ENCODE results near the gene ANKRD11. TPM values are rescaled to one million over a fixed set of nuclear protein-coding genes. Genes with fewer than 3 reads are reported as not detected.

The ANKRD11 gene
- total RNA-seq, 1 donor, result 97.4 TPM

DNA sequence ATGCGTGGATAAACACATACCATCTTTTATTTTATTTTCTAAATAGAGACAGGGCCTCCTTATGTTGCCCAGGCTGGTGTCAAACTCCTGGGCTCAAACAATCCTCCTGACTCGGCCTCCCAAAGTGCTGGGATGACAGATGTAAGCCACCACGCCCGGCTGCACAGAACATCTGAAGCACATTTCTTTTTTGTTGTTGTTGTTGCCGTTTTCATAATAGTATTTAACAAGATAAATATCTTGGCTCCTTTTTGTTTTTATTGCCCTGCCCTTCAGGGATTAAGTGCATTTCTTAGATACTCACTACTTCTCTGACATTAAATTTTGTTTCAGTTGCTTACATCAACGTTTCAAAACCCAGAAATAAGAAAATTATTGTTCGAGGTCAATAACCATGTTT, 37.4 kb downstream of the ANKRD11 start:
- TF ChIP-seq CTCF (IDR thresholded peaks at IDR 0.05; ENCODE audit: extremely low read depth, low read depth, low read length), result no peak

DNA sequence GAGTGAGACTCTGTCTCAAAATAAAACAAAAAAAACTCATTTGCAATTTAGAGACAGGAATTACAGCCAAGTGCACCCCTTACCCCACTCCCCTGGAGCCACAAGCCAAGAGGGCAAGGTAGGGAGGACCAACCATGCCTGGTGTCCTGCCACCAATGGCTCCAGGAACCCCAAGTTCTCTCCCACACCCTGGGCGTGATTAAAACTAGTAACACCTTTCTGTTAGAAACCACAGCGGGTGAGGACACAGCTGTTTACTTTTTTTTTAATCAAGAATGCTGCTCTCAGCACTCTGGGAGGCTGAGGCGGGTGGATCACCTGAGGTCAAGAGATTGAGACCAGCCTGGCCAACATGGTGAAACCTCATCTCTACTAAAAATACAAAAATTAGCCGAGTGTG, 38.1 kb downstream of the ANKRD11 start:
- no peak for TF ChIP-seq CTCF (IDR thresholded peaks at IDR 0.05; ENCODE audit: extremely low read depth, low read depth, low read length)
- Histone ChIP-seq H4K20me1 (ENCODE audit: insufficient read depth, low read length) (peaks cover 76% of the 10 kb centered on the region), H3K27ac (ENCODE audit: low read depth, low read length) (no peak overlapping the region), H3K9me3 (ENCODE audit: low read depth, low read length) (no peaks in the 10 kb centered on the region), H3K79me2 (ENCODE audit: insufficient read depth, low read length) (peaks cover 97% of the 10 kb centered on the region), H3K4me1 (ENCODE audit: insufficient read depth, low read length) (peaks cover 30% of the 10 kb centered on the region), H3K4me3 (ENCODE audit: insufficient read depth, low read length) (no peak overlapping the region), H3K4me2 (ENCODE audit: insufficient read depth, low read length) (no peak overlapping the region), H2AFZ (ENCODE audit: low read length) (no peak overlapping the region), H3K36me3 (ENCODE audit: insufficient read depth, low read length) (no peaks in the 10 kb centered on the region), H3K27me3 (ENCODE audit: insufficient read depth, low read length) (no peaks in the 10 kb centered on the region)
- no peak for DNase-seq (ENCODE audit: insufficient read length, low spot score, missing footprints)

More for the DNA sequence above, 37.4 kb downstream of the ANKRD11 start:
- H3K4me3 ChIP-seq (ENCODE audit: insufficient read depth, low read length), result no peak overlapping the region
- H3K4me1 ChIP-seq (ENCODE audit: insufficient read depth, low read length), result peaks cover 28% of the 10 kb centered on the region
- H3K9me3 ChIP-seq (ENCODE audit: low read depth, low read length), result no peaks in the 10 kb centered on the region
- no peak overlapping the region for H2AFZ ChIP-seq (ENCODE audit: low read length)
- H3K27me3 ChIP-seq (ENCODE audit: insufficient read depth, low read length), result no peaks in the 10 kb centered on the region
- H3K36me3 ChIP-seq (ENCODE audit: insufficient read depth, low read length), result no peaks in the 10 kb centered on the region
- no peak overlapping the region for H3K4me2 ChIP-seq (ENCODE audit: insufficient read depth, low read length)
- H3K79me2 ChIP-seq (ENCODE audit: insufficient read depth, low read length), result peaks cover 97% of the 10 kb centered on the region
- H4K20me1 ChIP-seq (ENCODE audit: insufficient read depth, low read length), result peaks cover 71% of the 10 kb centered on the region
- DNase-seq (ENCODE audit: insufficient read length, low spot score, missing footprints), result no peak
- H3K27ac ChIP-seq (ENCODE audit: low read depth, low read length), result no peak overlapping the region

DNA sequence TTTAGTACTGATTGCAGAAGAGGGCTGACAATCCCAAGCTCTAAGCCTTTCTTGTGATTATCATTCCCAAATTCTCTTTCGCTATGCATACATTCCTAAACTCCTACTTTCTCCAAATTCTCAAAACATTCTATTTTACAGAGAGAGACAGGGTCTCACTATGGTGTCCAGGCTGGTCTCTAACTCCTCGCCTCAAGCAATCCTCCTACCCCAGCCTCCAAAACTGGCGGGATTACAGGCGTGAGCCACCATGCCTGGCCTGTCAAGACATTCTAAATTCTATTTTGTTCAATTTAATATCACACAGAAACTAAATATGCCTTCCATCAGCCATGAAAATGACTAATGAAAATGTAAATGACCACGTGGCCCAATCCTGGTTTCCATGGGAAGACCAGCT, 39.8 kb downstream of the ANKRD11 start:
- Histone ChIP-seq H3K4me1 (ENCODE audit: insufficient read depth, low read length) (peaks cover 39% of the 10 kb centered on the region), H3K4me3 (ENCODE audit: insufficient read depth, low read length) (no peak overlapping the region), H4K20me1 (ENCODE audit: insufficient read depth, low read length) (peaks cover 82% of the 10 kb centered on the region), H3K27me3 (ENCODE audit: insufficient read depth, low read length) (no peaks in the 10 kb centered on the region), H2AFZ (ENCODE audit: low read length) (no peak overlapping the region), H3K4me2 (ENCODE audit: insufficient read depth, low read length) (no peak overlapping the region), H3K36me3 (ENCODE audit: insufficient read depth, low read length) (no peaks in the 10 kb centered on the region), H3K27ac (ENCODE audit: low read depth, low read length) (peak overlapping the region; percentile 24), H3K79me2 (ENCODE audit: insufficient read depth, low read length) (peaks cover 98% of the 10 kb centered on the region), H3K9me3 (ENCODE audit: low read depth, low read length) (no peaks in the 10 kb centered on the region)
- no peak for TF ChIP-seq CTCF (IDR thresholded peaks at IDR 0.05; ENCODE audit: extremely low read depth, low read depth, low read length)
- DNase-seq (ENCODE audit: insufficient read length, low spot score, missing footprints), result no peak

- peaks cover 38% of the 10 kb centered on the region for H3K4me1 ChIP-seq (ENCODE audit: insufficient read depth, low read length)
- H3K27ac ChIP-seq (ENCODE audit: low read depth, low read length), result peak overlapping the region; percentile 50
Measured at GRCh38 chr16:89449726-89450335, 40.5 kb downstream of the ANKRD11 start.

More at GRCh38 chr16:89449726-89450335, 40.5 kb downstream of the ANKRD11 start:
- DNase-seq (ENCODE audit: insufficient read length, low spot score, missing footprints), result no peak
- no peak overlapping the region for H3K4me3 ChIP-seq (ENCODE audit: insufficient read depth, low read length)
- H3K79me2 ChIP-seq (ENCODE audit: insufficient read depth, low read length), result peaks cover 99% of the 10 kb centered on the region
- H4K20me1 ChIP-seq (ENCODE audit: insufficient read depth, low read length), result peaks cover 83% of the 10 kb centered on the region
- no peaks in the 10 kb centered on the region for H3K9me3 ChIP-seq (ENCODE audit: low read depth, low read length)
- H3K36me3 ChIP-seq (ENCODE audit: insufficient read depth, low read length), result no peaks in the 10 kb centered on the region
- TF ChIP-seq CTCF (IDR thresholded peaks at IDR 0.05; ENCODE audit: extremely low read depth, low read depth, low read length), result no peak
- H2AFZ ChIP-seq (ENCODE audit: low read length), result no peak overlapping the region
- no peak overlapping the region for H3K4me2 ChIP-seq (ENCODE audit: insufficient read depth, low read length)
- no peaks in the 10 kb centered on the region for H3K27me3 ChIP-seq (ENCODE audit: insufficient read depth, low read length)
